Activated B cell treated with CpG ODN at 0.5 μM for 24 hours (primary cell): ENCODE data around the gene CCL3. TPM values are rescaled to one million over a fixed set of nuclear protein-coding genes. Genes with fewer than 3 reads are reported as not detected.
"Not testable (repeated sequence)": the region's sequence is repeated elsewhere in the genome, so short reads cannot be mapped to it uniquely, and the experiment has no call there.

Source experiments
- ATAC-seq: fragments of 200-7000 bp; cut with Tn5 transposase; one replicate; pipeline ENCODE4 v1.10.0; 2021; ENCODE audit warnings: low read depth, mild to moderate bottlenecking, moderate library complexity
- CTCF ChIA-PET: fragments of 350-600 bp; sonication (Branson Sonifier 250); formaldehyde crosslinking; loops from one replicate; lab custom pipeline; 2021; ENCODE audit warnings: antibody characterized with exemption; lab: Charles Lee
- POLR2A ChIA-PET: fragments of 350-600 bp; sonication (Branson Sonifier 250); formaldehyde crosslinking; loops from one replicate; lab custom pipeline; 2021; ENCODE audit warnings: antibody characterized with exemption; lab: Charles Lee
- DNase-seq: peaks from one replicate; pipeline ENCODE4 v3.0.0; 2022
- H3K27ac Mint-ChIP-seq: one replicate; pipeline ENCODE4 v1.8.0; 2020; ENCODE audit warnings: mixed read lengths
- H3K27me3 Mint-ChIP-seq: one replicate; pipeline ENCODE4 v1.8.0; 2021; ENCODE audit warnings: mixed read lengths
- H3K36me3 Mint-ChIP-seq: one replicate; pipeline ENCODE4 v1.8.0; 2021; ENCODE audit warnings: low read depth, mixed read lengths
- H3K4me1 Mint-ChIP-seq: one replicate; pipeline ENCODE4 v1.8.0; 2021; ENCODE audit warnings: mixed read lengths
- H3K4me3 Mint-ChIP-seq: one replicate; pipeline ENCODE4 v1.8.0; 2020; ENCODE audit warnings: mild to moderate bottlenecking, mixed read lengths
- H3K9me3 Mint-ChIP-seq: one replicate; pipeline ENCODE4 v1.8.0; 2020; ENCODE audit warnings: mixed read lengths
- CTCF ChIP-seq: fragments of 200-600 bp; IDR thresholded peaks from one replicate; pipeline ENCODE4 v1.8.0; 2022; ENCODE audit warnings: antibody characterized with exemption, mild to moderate bottlenecking
- intact Hi-C: fragments of 100-400 bp; cut with micrococcal nuclease; formaldehyde crosslinking; loops from one replicate; pipeline ENCODE4 v1.15.1; 2024
- total RNA-seq: library from RNA; stranded (reverse); gene quantifications from 2 replicates; pipeline ENCODE4 v1.2.3, GENCODE V29; 2022

Gene CCL3
- total RNA-seq, 1 donor from 2014 or later, result 74.5 TPM

GRCh38 chr17:36085765-36086164, 4.2 kb downstream of the CCL3 start:
- Mint-ChIP-seq H3K27me3 (no peaks in the 10 kb centered on the region), H3K4me3 (no peak overlapping the region), H3K27ac (peak overlapping the region; percentile 21), H3K36me3 (peaks cover 9% of the 10 kb centered on the region), H3K4me1 (peaks cover 70% of the 10 kb centered on the region), H3K9me3 (no peaks in the 10 kb centered on the region)
- no peak for TF ChIP-seq CTCF
- POLR2A ChIA-PET, result interaction anchor here (0.6 to 1.1 kb wide), 3 partner anchors 17 to 945 kb away, joined by 4 to 8 read pairs (median 4); no protein-coding TSS in a partner anchor
- DNase-seq (no peak), ATAC-seq (no peak)
- intact Hi-C loops, result no loop called here
- CTCF ChIA-PET, result interaction anchor here (0.8 to 1.5 kb wide), 2 partner anchors 13 to 63 kb away, joined by 3 to 6 read pairs; no protein-coding TSS in a partner anchor

DNA sequence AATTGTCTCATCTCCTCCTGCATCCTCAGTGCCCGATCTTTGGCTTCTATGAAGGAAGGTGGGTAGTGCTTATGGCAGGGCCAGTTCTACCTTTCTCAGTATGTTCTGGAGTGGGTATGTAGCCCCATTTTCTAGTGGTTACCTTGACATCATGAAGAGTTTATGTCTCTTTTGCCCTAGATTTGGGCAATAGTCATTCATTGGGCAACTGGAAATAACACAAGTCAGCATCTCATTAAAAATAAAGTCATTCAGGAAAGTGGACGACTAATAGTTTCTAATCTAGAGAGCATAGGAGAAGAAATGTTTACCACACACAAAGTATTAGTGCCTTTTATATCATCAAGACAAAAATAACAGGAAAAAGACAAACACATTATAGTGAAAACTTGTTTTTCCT, 6.3 kb downstream of the CCL3 start:
- H3K36me3 Mint-ChIP-seq, H3K9me3 Mint-ChIP-seq, DNase-seq, H3K27me3 Mint-ChIP-seq, POLR2A ChIA-PET, CTCF ChIA-PET, intact Hi-C loops, H3K27ac Mint-ChIP-seq, H3K4me3 Mint-ChIP-seq, ATAC-seq: not testable (repeated sequence)
- peaks cover 50% of the 10 kb centered on the region for H3K4me1 Mint-ChIP-seq

DNA sequence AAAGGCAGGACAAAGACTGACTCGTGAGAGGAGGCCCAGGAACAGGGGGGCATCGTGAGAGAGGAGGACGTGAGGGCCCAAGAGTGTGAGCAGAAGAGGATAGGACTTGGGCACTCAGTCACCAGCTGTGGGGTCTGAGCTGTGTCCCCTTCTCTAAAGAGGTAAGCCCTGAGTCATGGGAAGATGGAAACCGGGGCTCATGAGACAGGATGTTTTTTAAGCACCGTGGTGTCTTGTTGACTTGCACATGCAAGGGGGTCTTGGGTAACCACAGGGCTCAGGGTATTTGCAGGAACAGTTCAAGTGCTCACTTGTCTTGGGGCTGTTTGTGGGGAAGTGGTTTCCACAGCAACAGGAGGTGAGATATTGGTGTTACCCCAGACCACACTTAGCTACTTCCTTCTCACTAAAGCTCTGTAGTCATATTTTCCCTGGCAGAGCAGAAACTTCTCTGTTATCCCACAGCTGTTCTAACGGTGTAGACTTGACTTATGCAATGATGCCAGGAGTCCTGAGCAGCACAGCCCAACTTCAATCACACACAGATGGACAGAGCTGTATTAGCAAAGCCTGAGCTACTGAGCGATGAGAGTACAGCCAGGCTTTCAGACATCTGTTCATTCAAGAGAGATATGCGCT, 7.3 kb downstream of the CCL3 start:
- POLR2A ChIA-PET, result interaction anchor here (0.6 to 1.0 kb wide), 3 partner anchors 14 to 52 kb away, joined by 3 read pairs; no protein-coding TSS in a partner anchor
- Mint-ChIP-seq H3K27ac (peak overlapping the region; percentile 86), H3K4me3 (peak overlapping the region; percentile 74), H3K4me1 (peaks cover 45% of the 10 kb centered on the region)
- H3K36me3 Mint-ChIP-seq, H3K27me3 Mint-ChIP-seq, H3K9me3 Mint-ChIP-seq, DNase-seq: not testable (repeated sequence)
- intact Hi-C loops, result loop anchor here (1.0 kb wide), 1 partner anchor 8 kb away; the partner anchor contains the start of gene CCL3
- ATAC-seq, result peak; percentile 83
- CTCF ChIA-PET, result interaction anchor here (1.8 kb wide), 1 partner anchor 10 kb away, joined by 8 read pairs; no protein-coding TSS in a partner anchor

GRCh38 chr17:36081681-36082471, 8.1 kb downstream of the CCL3 start:
- POLR2A ChIA-PET, result interaction anchor here (0.6 to 1.0 kb wide), 4 partner anchors 8 to 446 kb away, joined by 3 read pairs; partner anchors contain the start of gene CCL3

DNA sequence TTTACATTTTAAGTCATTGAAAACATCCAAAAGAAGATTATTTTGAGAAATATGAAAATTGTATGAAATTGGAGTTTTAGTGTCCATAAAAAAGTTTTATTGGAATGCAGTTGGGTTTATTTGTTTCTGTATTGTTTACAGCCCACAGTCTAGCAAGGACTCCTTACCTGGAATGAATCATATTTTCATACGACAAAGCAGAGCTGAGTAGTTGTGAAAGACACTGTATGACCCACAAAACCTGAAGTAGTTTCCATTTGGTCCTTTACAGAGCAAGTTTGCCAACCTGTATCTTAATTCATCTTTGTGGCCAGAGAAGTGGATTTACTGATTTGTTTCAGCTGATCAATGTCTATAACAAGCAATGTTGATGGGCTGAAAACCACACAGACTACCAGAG, 15.6 kb downstream of the CCL3 start:
- intact Hi-C loops, result loop anchor here (5.0 kb wide), 1 partner anchor 408 kb away; no protein-coding TSS in a partner anchor
- peaks cover 4% of the 10 kb centered on the region for H3K27me3 Mint-ChIP-seq
- no peak for ATAC-seq
- no peaks in the 10 kb centered on the region for H3K36me3 Mint-ChIP-seq
- peaks cover 12% of the 10 kb centered on the region for H3K4me1 Mint-ChIP-seq
- peaks cover 8% of the 10 kb centered on the region for H3K9me3 Mint-ChIP-seq
- ChIA-PET POLR2A (no interaction called here), CTCF (interaction anchor here (0.7 to 6.4 kb wide), 8 partner anchors 18 to 460 kb away, joined by 3 to 76 read pairs (median 8); partner anchors contain the start of genes MYO19 and PIGW)
- no peak for DNase-seq
- H3K27ac Mint-ChIP-seq, result no peak overlapping the region
- TF ChIP-seq CTCF, result no peak
- H3K4me3 Mint-ChIP-seq, result no peak overlapping the region

More at GRCh38 chr17:36081681-36082471, 8.1 kb downstream of the CCL3 start:
- not testable (repeated sequence) for H3K27me3 Mint-ChIP-seq, H3K9me3 Mint-ChIP-seq, DNase-seq, H3K36me3 Mint-ChIP-seq
- ATAC-seq, result peak; percentile 61
- H3K4me3 Mint-ChIP-seq, result peak overlapping the region; percentile 74
- H3K27ac Mint-ChIP-seq, result peak overlapping the region; percentile 86
- intact Hi-C loops, result loop anchor here (1.0 kb wide), 1 partner anchor 8 kb away; the partner anchor contains the start of gene CCL3
- CTCF ChIA-PET, result interaction anchor here (1.8 kb wide), 1 partner anchor 9 kb away, joined by 8 read pairs; no protein-coding TSS in a partner anchor
- peaks cover 43% of the 10 kb centered on the region for H3K4me1 Mint-ChIP-seq

GRCh38 chr17:36072431-36073121, 17.4 kb downstream of the CCL3 start:
- DNase-seq, result no peak
- ChIA-PET POLR2A (interaction anchor here (0.6 to 1.2 kb wide), 2 partner anchors 18 to 72 kb away, joined by 3 to 6 read pairs; partner anchors contain the start of gene CCL3), CTCF (interaction anchor here (0.7 to 6.4 kb wide), 27 partner anchors 9 to 410 kb away, joined by 3 to 76 read pairs (median 4); partner anchors contain the start of genes CCL18 and CCL3)
- Mint-ChIP-seq H3K36me3 (no peaks in the 10 kb centered on the region), H3K4me3 (no peak overlapping the region), H3K9me3 (peaks cover 3% of the 10 kb centered on the region), H3K27me3 (peaks cover 4% of the 10 kb centered on the region), H3K4me1 (peaks cover 9% of the 10 kb centered on the region), H3K27ac (no peak overlapping the region)
- intact Hi-C loops, result loop anchor here (1.0 to 5.0 kb wide), 4 partner anchors 18 to 410 kb away; partner anchors contain the start of gene CCL3
- ATAC-seq, result peak; percentile 69
- peak; percentile 59 for TF ChIP-seq CTCF
